K562 (cell line): ENCODE data around the gene ADAMTS6. TPM values are rescaled to one million over a fixed set of nuclear protein-coding genes. Genes with fewer than 3 reads are reported as not detected.

ENCODE experiments used
- ATAC-seq: fragments of 200-7000 bp; cut with Tn5 transposase; 3 replicates; pipeline ENCODE4 v1.9.1; 2020; ENCODE audit warnings: moderate library complexity
- BruUV-seq: library from RNA; stranded (reverse); fragments of 400-500 nt; replicated peaks from 2 replicates; lab custom pipeline; 2021; lab: Mats Ljungman, UMichigan
- CTCF ChIA-PET: fragments of 300-600 bp; formaldehyde crosslinking; extraction: SDS; loops from one replicate; lab custom pipeline; 2021; ENCODE audit warnings: low intra/inter-chr PET ratio; lab: Yijun Ruan, JAX
- POLR2A ChIA-PET: fragments of 300-600, 350-650 bp; sonication (Branson Sonifier 250); formaldehyde crosslinking; extraction: SDS; loops from one replicate; lab custom pipeline; 2021; ENCODE audit warnings: antibody characterized with exemption, inconsistent platforms; lab: Yijun Ruan, JAX
- DNase-seq, 4 experiments: peaks; one replicate each; pipeline versions ENCODE4 v3.0.0 to v3.0.0-alpha.2; 2011 to 2018; ENCODE audit warnings: low spot score in 3 of 4, mixed read lengths in 3 of 4; ENCODE audit errors: extremely low read depth in 1 of 4
- FAIRE-seq: peaks from 2 replicates; lab custom pipeline; 2011; peaks lifted over from hg19 to GRCh38; lab: Jason Lieb, UNC
- H2AFZ ChIP-seq: 2 replicates; pipeline ENCODE4 v1.6.0; 2011; ENCODE audit warnings: low read depth, low read length, control low read depth, inconsistent platforms
- H3K27ac ChIP-seq: fragments of 200-600 bp; 3 replicates; pipeline ENCODE4 v1.8.0; 2011; ENCODE audit warnings: low read depth, mild to moderate bottlenecking, control low read depth, inconsistent platforms, low read length, moderate library complexity, mixed read lengths; ENCODE audit errors: extremely low read depth
- H3K27me3 ChIP-seq, 2 experiments: fragments of 300-600 bp in 1 of 2; 2 replicates in 1 of 2; 3 replicates in 1 of 2; pipeline versions ENCODE4 v1.6.0 to v1.8.0; 2011; ENCODE audit warnings: inconsistent platforms in 2 of 2, low read length in 2 of 2, mild to moderate bottlenecking in 1 of 2, mixed read lengths in 1 of 2, moderate library complexity in 1 of 2; ENCODE audit not compliant: control insufficient read depth in 2 of 2, insufficient read depth in 2 of 2
- H3K36me3 ChIP-seq: fragments of 300-600 bp; 3 replicates; pipeline ENCODE4 v1.8.0; 2011; ENCODE audit warnings: mild to moderate bottlenecking, low read length, inconsistent platforms; ENCODE audit not compliant: control insufficient read depth, insufficient read depth
- H3K4me1 ChIP-seq, 2 experiments: fragments of 200-600 bp in 1 of 2; replicated peaks in 1 of 2; 2 replicates in 1 of 2; 3 replicates in 1 of 2; pipeline versions ENCODE4 v1.5.1 to v1.8.0; 2011; ENCODE audit warnings: inconsistent platforms in 2 of 2, low read length in 2 of 2, mild to moderate bottlenecking in 1 of 2, mixed read lengths in 1 of 2, moderate library complexity in 1 of 2; ENCODE audit not compliant: control insufficient read depth in 2 of 2, insufficient read depth in 2 of 2
- H3K4me2 ChIP-seq: 2 replicates; pipeline ENCODE4 v1.6.1; 2011; ENCODE audit warnings: low read length, control low read depth, inconsistent platforms, mixed read lengths; ENCODE audit not compliant: insufficient read depth
- H3K4me3 ChIP-seq: fragments of 200-600 bp; sonication (generic), shearing (Covaris generic); 2 replicates; pipeline ENCODE4 v1.5.1; 2016; ENCODE audit warnings: control low read depth, inconsistent platforms
- H3K79me2 ChIP-seq: fragments of 200-600 bp; 3 replicates; pipeline ENCODE4 v1.8.0; 2011; ENCODE audit warnings: low read length, inconsistent platforms; ENCODE audit not compliant: control insufficient read depth, insufficient read depth
- H3K9ac ChIP-seq, 2 experiments: 2 replicates each; pipeline versions ENCODE4 v1.6.0 to v1.6.1; 2011; ENCODE audit warnings: low read depth in 2 of 2, low read length in 2 of 2, control low read depth in 1 of 2, inconsistent platforms in 1 of 2, mild to moderate bottlenecking in 1 of 2, mixed read lengths in 1 of 2; ENCODE audit not compliant: insufficient read depth in 1 of 2
- H3K9me1 ChIP-seq: one replicate; pipeline ENCODE4 v1.6.0; 2011; ENCODE audit warnings: inconsistent platforms, mild to moderate bottlenecking, low read length, moderate library complexity; ENCODE audit not compliant: control insufficient read depth, insufficient read depth
- H3K9me3 ChIP-seq: replicated peaks from 2 replicates; pipeline ENCODE4 v1.5.1; 2011; ENCODE audit warnings: low read depth, low read length, inconsistent platforms; ENCODE audit not compliant: control insufficient read depth, insufficient read depth
- H4K20me1 ChIP-seq: replicated peaks from 2 replicates; pipeline ENCODE4 v1.6.1; 2011; ENCODE audit warnings: low read length, inconsistent platforms, mixed read lengths; ENCODE audit not compliant: control insufficient read depth, insufficient read depth
- BCOR ChIP-seq: fragments of 450-650 bp; IDR thresholded peaks from 2 replicates; pipeline ENCODE4 v1.6.1; 2016
- COPS2 ChIP-seq: fragments of 450-650 bp; conservative IDR thresholded peaks from 2 replicates; pipeline ENCODE4 v1.6.1; 2016; ENCODE audit warnings: mild to moderate bottlenecking, moderate library complexity
- CTBP1 ChIP-seq: fragments of 450-650 bp; IDR thresholded peaks from 2 replicates; pipeline ENCODE4 v1.6.1; 2016; ENCODE audit warnings: borderline replicate concordance
- PHF21A ChIP-seq: fragments of 450-650 bp; IDR thresholded peaks from 2 replicates; pipeline ENCODE4 v1.6.1; 2017; ENCODE audit warnings: low read depth, borderline replicate concordance
- ZFP1 ChIP-seq: fragments of 450-650 bp; formaldehyde crosslinking; IDR thresholded peaks from 2 replicates; pipeline ENCODE4 v1.4.0; 2020; ENCODE audit warnings: mild to moderate bottlenecking, mixed read lengths
- ZKSCAN1 ChIP-seq: fragments of 150-350 bp; IDR thresholded peaks from 2 replicates; pipeline ENCODE4 v1.6.1; 2016; ENCODE audit warnings: low read depth, low read length
- ZNF134 ChIP-seq: fragments of 250-450 bp; sonication (Bioruptor Pico); conservative IDR thresholded peaks from 2 replicates; pipeline ENCODE4 v1.4.0; 2020
- ZNF212 ChIP-seq: fragments of 450-650 bp; formaldehyde crosslinking; IDR thresholded peaks from 2 replicates; pipeline ENCODE4 v1.4.0; 2020; ENCODE audit warnings: mild to moderate bottlenecking
- ZNF57 ChIP-seq: fragments of 450-650 bp; formaldehyde crosslinking; IDR thresholded peaks from 2 replicates; pipeline ENCODE4 v1.4.0; 2020; ENCODE audit warnings: mild to moderate bottlenecking, moderate library complexity
- ZNF717 ChIP-seq: fragments of 250-450 bp; sonication (Bioruptor Pico); IDR thresholded peaks from 2 replicates; pipeline ENCODE4 v1.5.0; 2021
- WGBS: fragments of 100-300 bp; shearing (Covaris generic); methylation state at CpG from one replicate; pipeline ENCODE4 v1.1.6; 2016; ENCODE audit warnings: low coverage, mixed read lengths; ENCODE audit not compliant: insufficient coverage; ENCODE audit errors: missing lambda C conversion rate; 5-methylcytosine and 5-hydroxymethylcytosine counted together
- in situ Hi-C: fragments of 300-500 bp; cut with MboI; formaldehyde crosslinking; loops from 4 replicates; pipeline ENCODE4 v1.15.0; 2018; ENCODE audit warnings: inconsistent platforms, mixed read lengths
- intact Hi-C: fragments of 100-400 bp; cut with micrococcal nuclease; formaldehyde crosslinking; loops from 2 replicates; pipeline ENCODE4 v1.14.2; 2022
- polyA plus RNA-seq, 8 experiments: library from polyadenylated mRNA; depleted of rRNA in 4 of 8; stranded (reverse) in 5 of 8; unstranded in 3 of 8; fragments of >200 nt; fragmentation: Nextera tagmentation in 2 of 8; fragmentation: Illumina TruSeq in 1 of 8; extraction: Ambion mirVana in 2 of 8; extraction: Trizol in 1 of 8; gene quantifications; 2 replicates each; pipeline versions ENCODE4 v1.2.1 to v1.2.3, GENCODE V29; 2011 to 2014; ENCODE audit warnings: inconsistent platforms in 1 of 8, missing spikeins in 1 of 8
- total RNA-seq, 7 experiments: library from RNA; depleted of rRNA in 6 of 7; stranded (reverse); fragments of >200 nt in 6 of 7; fragmentation: Illumina TruSeq in 2 of 7; extraction: Trizol in 2 of 7; gene quantifications; 2 replicates each; pipeline versions ENCODE4 v1.2.1 to v1.2.3, GENCODE V29; 2011 to 2021; ENCODE audit warnings: low replicate concordance in 1 of 7
- TF ChIP-seq, protein P1 (sequence below), 3 experiments: IDR thresholded peaks in 2 of 3; conservative IDR thresholded peaks in 1 of 3; 2 replicates each; pipeline ENCODE4 v1.5.1; 2011 to 2012; ENCODE audit warnings: low read length in 3 of 3, mild to moderate bottlenecking in 3 of 3, control low read depth in 2 of 3, improper control_type of control experiment in 1 of 3, inconsistent platforms in 1 of 3, low read depth in 1 of 3, mixed read lengths in 1 of 3, moderate library complexity in 1 of 3; ENCODE audit not compliant: insufficient read depth in 2 of 3
- TF ChIP-seq, protein P2 (sequence below): fragments of 250-450 bp; sonication (Bioruptor Pico); IDR thresholded peaks from 2 replicates; pipeline ENCODE4 v1.8.0; 2021; ENCODE audit warnings: mild to moderate bottlenecking, moderate library complexity
- TF ChIP-seq, protein P3 (sequence below): IDR thresholded peaks from 2 replicates; pipeline ENCODE4 v1.6.1; 2014; ENCODE audit warnings: antibody characterized with exemption

Gene ADAMTS6
- total and polyA plus RNA-seq, 9 of the 15 experiments (the other 6 are each of a cell fraction or from before 2014, with no cell fraction given) = 0.57 to 5.3 (median 1.5) TPM

DNA sequence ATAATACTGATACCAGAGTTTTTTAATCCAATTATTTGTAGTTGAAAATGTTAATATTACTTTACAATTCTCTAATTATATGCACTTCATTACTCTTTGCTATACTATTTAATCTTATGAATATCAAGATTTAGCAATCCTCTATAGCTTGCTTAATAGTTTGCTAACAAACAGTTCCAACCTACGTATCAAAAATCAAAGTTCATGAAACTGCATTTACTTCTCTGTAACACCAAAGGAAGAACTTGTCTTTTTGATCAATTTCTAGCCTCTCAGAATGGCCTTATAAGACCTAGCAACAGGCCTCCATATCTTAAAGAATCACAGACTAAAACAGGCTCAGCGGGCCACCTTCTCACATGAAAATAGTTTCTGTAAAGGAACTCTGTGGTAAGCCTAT, 68.9 kb downstream of the ADAMTS6 start:
- no peak for ATAC-seq
- CTCF ChIA-PET = no interaction called here
- TF ChIP-seq CTBP1 = no peak
- TF ChIP-seq, all 486 proteins: peak for 0

GRCh38 chr5:65411356-65411755, 70.4 kb downstream of the ADAMTS6 start:
- intact Hi-C loops = no loop called here
- TF ChIP-seq ZNF134 (CRISPR knock-in tag) (no peak), BCOR (no peak), COPS2 (no peak), ZNF212 (no peak), ZNF717 (no peak), ZNF57 (no peak), ZFP1 (CRISPR knock-in tag) (no peak), PHF21A (no peak), ZKSCAN1 (no peak)
- TF ChIP-seq, protein P1, sequence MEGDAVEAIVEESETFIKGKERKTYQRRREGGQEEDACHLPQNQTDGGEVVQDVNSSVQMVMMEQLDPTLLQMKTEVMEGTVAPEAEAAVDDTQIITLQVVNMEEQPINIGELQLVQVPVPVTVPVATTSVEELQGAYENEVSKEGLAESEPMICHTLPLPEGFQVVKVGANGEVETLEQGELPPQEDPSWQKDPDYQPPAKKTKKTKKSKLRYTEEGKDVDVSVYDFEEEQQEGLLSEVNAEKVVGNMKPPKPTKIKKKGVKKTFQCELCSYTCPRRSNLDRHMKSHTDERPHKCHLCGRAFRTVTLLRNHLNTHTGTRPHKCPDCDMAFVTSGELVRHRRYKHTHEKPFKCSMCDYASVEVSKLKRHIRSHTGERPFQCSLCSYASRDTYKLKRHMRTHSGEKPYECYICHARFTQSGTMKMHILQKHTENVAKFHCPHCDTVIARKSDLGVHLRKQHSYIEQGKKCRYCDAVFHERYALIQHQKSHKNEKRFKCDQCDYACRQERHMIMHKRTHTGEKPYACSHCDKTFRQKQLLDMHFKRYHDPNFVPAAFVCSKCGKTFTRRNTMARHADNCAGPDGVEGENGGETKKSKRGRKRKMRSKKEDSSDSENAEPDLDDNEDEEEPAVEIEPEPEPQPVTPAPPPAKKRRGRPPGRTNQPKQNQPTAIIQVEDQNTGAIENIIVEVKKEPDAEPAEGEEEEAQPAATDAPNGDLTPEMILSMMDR (IDR thresholded peaks at IDR 0.05 in 2 of 3, conservative IDR thresholded peaks at IDR 0.05 in 1 of 3; ENCODE audit: insufficient read depth in 2 of 3, low read depth in 1 of 3, low read length in 3 of 3) = no peak
- TF ChIP-seq, protein P2, sequence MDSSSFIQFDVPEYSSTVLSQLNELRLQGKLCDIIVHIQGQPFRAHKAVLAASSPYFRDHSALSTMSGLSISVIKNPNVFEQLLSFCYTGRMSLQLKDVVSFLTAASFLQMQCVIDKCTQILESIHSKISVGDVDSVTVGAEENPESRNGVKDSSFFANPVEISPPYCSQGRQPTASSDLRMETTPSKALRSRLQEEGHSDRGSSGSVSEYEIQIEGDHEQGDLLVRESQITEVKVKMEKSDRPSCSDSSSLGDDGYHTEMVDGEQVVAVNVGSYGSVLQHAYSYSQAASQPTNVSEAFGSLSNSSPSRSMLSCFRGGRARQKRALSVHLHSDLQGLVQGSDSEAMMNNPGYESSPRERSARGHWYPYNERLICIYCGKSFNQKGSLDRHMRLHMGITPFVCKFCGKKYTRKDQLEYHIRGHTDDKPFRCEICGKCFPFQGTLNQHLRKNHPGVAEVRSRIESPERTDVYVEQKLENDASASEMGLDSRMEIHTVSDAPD (CRISPR knock-in tag) = no peak
- TF ChIP-seq, protein P3, sequence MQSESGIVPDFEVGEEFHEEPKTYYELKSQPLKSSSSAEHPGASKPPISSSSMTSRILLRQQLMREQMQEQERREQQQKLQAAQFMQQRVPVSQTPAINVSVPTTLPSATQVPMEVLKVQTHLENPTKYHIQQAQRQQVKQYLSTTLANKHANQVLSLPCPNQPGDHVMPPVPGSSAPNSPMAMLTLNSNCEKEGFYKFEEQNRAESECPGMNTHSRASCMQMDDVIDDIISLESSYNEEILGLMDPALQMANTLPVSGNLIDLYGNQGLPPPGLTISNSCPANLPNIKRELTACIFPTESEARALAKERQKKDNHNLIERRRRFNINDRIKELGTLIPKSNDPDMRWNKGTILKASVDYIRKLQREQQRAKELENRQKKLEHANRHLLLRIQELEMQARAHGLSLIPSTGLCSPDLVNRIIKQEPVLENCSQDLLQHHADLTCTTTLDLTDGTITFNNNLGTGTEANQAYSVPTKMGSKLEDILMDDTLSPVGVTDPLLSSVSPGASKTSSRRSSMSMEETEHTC = no peak

More for the DNA sequence above, 68.9 kb downstream of the ADAMTS6 start:
- DNase-seq = no peak
- H2AFZ ChIP-seq = no peak overlapping the region
- no peak overlapping the region for H3K4me3 ChIP-seq
- no peak overlapping the region for H3K9ac ChIP-seq
- in situ Hi-C loops (no loop called here), intact Hi-C loops (no loop called here)
- H4K20me1 ChIP-seq = no peaks in the 10 kb centered on the region
- POLR2A ChIA-PET = no interaction called here
- H3K9me3 ChIP-seq = no peaks in the 10 kb centered on the region
- no peak overlapping the region for H3K27ac ChIP-seq
- no peaks in the 10 kb centered on the region for H3K79me2 ChIP-seq
- H3K4me1 ChIP-seq = no peaks in the 10 kb centered on the region
- H3K36me3 ChIP-seq = no peaks in the 10 kb centered on the region
- WGBS = 42% methylated on average over 2 of the region's 2 CpGs
- BruUV-seq = no TSS peak
- FAIRE-seq = no peak
- H3K9me1 ChIP-seq = no peaks in the 10 kb centered on the region
- no peaks in the 10 kb centered on the region for H3K27me3 ChIP-seq
- H3K4me2 ChIP-seq = no peak overlapping the region

More at GRCh38 chr5:65411356-65411755, 70.4 kb downstream of the ADAMTS6 start:
- Histone ChIP-seq H2AFZ (no peak overlapping the region), H3K9me1 (no peaks in the 10 kb centered on the region), H3K79me2 (no peaks in the 10 kb centered on the region), H3K4me3 (no peak overlapping the region), H3K36me3 (no peaks in the 10 kb centered on the region), H3K9ac (no peak overlapping the region), H3K27ac (no peak overlapping the region), H3K4me1 (no peaks in the 10 kb centered on the region), H3K27me3 (no peaks in the 10 kb centered on the region), H3K9me3 (no peaks in the 10 kb centered on the region), H3K4me2 (no peak overlapping the region), H4K20me1 (no peaks in the 10 kb centered on the region)
- ChIA-PET CTCF (no interaction called here), POLR2A (no interaction called here)
- in situ Hi-C loops = no loop called here
- 12% methylated on average over 2 of the region's 2 CpGs for WGBS
- no TSS peak for BruUV-seq
- DNase-seq (no peak), ATAC-seq (no peak), FAIRE-seq (no peak)
